SK-N-SH (cell line): Measurements from ENCODE around the gene DOCK10. TPM values are rescaled to one million over a fixed set of nuclear protein-coding genes. Genes with fewer than 3 reads are reported as not detected.

Source experiments
- CTCF ChIA-PET: fragments of 300-600, 350-600 bp; formaldehyde crosslinking; extraction: SDS; loops from one replicate; lab custom pipeline; 2021; lab: Yijun Ruan, JAX
- POLR2A ChIA-PET: fragments of 350-600 bp; sonication (Branson Sonifier 250); formaldehyde crosslinking; extraction: SDS; loops from one replicate; lab custom pipeline; 2020; ENCODE audit warnings: antibody characterized with exemption, inconsistent platforms; lab: Yijun Ruan, JAX
- DNase-seq: peaks from one replicate; pipeline ENCODE4 v3.0.0; 2012
- H2AFZ ChIP-seq: fragments of 200-600 bp; sonication (generic); 2 replicates; pipeline ENCODE4 v1.8.1; 2016; ENCODE audit warnings: antibody characterized with exemption, mild to moderate bottlenecking, low read depth
- H3F3A ChIP-seq: fragments of 200-600 bp; sonication (generic); replicated peaks from 2 replicates; pipeline ENCODE3; 2016; ENCODE audit warnings: antibody characterized with exemption, mild to moderate bottlenecking; ENCODE audit not compliant: insufficient read depth
- H3K27ac ChIP-seq, 2 experiments: fragments of 200-500 bp in 1 of 2; fragments of 200-600 bp in 1 of 2; sonication (Bioruptor generic) in 1 of 2; sonication (generic), shearing (Covaris generic) in 1 of 2; 2 replicates each; pipeline versions ENCODE4 v1.5.1 to v1.6.1; 2014 to 2016; ENCODE audit warnings: low read depth in 2 of 2, inconsistent platforms in 1 of 2, low read length in 1 of 2, mild to moderate bottlenecking in 1 of 2, mixed read lengths in 1 of 2
- H3K27me3 ChIP-seq: fragments of 200-600 bp; sonication (generic), shearing (Covaris generic); 2 replicates; pipeline ENCODE4 v1.6.1; 2016; ENCODE audit warnings: mixed run types; ENCODE audit not compliant: insufficient read depth
- H3K36me3 ChIP-seq, 2 experiments: fragments of 200-500 bp in 1 of 2; fragments of 200-600 bp in 1 of 2; sonication (Bioruptor generic) in 1 of 2; sonication (generic) in 1 of 2; replicated peaks in 1 of 2; 2 replicates each; pipeline versions ENCODE3 to v1.5.1; 2014 to 2016; ENCODE audit warnings: low read length in 1 of 2, mild to moderate bottlenecking in 1 of 2; ENCODE audit not compliant: insufficient read depth in 2 of 2, control insufficient read depth in 1 of 2
- H3K4me1 ChIP-seq, 2 experiments: fragments of 200-500 bp in 1 of 2; fragments of 200-600 bp in 1 of 2; sonication (Bioruptor generic) in 1 of 2; sonication (generic), shearing (Covaris generic) in 1 of 2; 2 replicates each; pipeline versions ENCODE4 v1.5.1 to v1.6.1; 2014 to 2016; ENCODE audit warnings: low read depth in 1 of 2, low read length in 1 of 2, mixed run types in 1 of 2; ENCODE audit not compliant: insufficient read depth in 2 of 2, control insufficient read depth in 1 of 2
- H3K4me2 ChIP-seq: fragments of 200-600 bp; sonication (generic), shearing (Covaris generic); 2 replicates; pipeline ENCODE4 v1.6.1; 2017; ENCODE audit warnings: mixed run types
- H3K4me3 ChIP-seq, 2 experiments: fragments of 200-500 bp in 1 of 2; fragments of 200-600 bp in 1 of 2; sonication (Bioruptor generic) in 1 of 2; sonication (generic), shearing (Covaris generic) in 1 of 2; 2 replicates each; pipeline versions ENCODE4 v1.5.1 to v1.8.1; 2014 to 2016; ENCODE audit warnings: low read depth in 2 of 2, inconsistent platforms in 1 of 2, low read length in 1 of 2, mild to moderate bottlenecking in 1 of 2, mixed read lengths in 1 of 2, moderate library complexity in 1 of 2
- H3K79me2 ChIP-seq: fragments of 200-600 bp; sonication (generic); 2 replicates; pipeline ENCODE4 v1.8.1; 2017; ENCODE audit warnings: mild to moderate bottlenecking; ENCODE audit not compliant: insufficient read depth
- H3K9ac ChIP-seq: fragments of 200-600 bp; sonication (generic); 2 replicates; pipeline ENCODE4 v1.6.1; 2017; ENCODE audit warnings: mixed run types
- H3K9me2 ChIP-seq: fragments of 200-600 bp; sonication (generic); 2 replicates; pipeline ENCODE4 v1.6.1; 2017; ENCODE audit warnings: mixed run types
- H3K9me3 ChIP-seq: fragments of 200-600 bp; sonication (generic); 2 replicates; pipeline ENCODE4 v1.6.1; 2017; ENCODE audit warnings: mixed run types, mild to moderate bottlenecking, moderate library complexity
- H4K20me1 ChIP-seq: fragments of 200-600 bp; sonication (generic); 2 replicates; pipeline ENCODE4 v1.6.1; 2017; ENCODE audit warnings: mild to moderate bottlenecking, mixed run types; ENCODE audit not compliant: insufficient read depth
- EP300 ChIP-seq, 2 experiments: IDR thresholded peaks; 2 replicates each; pipeline versions ENCODE4 v1.4.0 to v1.6.1; 2012; ENCODE audit warnings: borderline replicate concordance in 1 of 2, low read depth in 1 of 2, low read length in 1 of 2
- EZH2phosphoT487 ChIP-seq: fragments of 200-600 bp; sonication (generic); IDR thresholded peaks from 2 replicates; pipeline ENCODE4 v1.6.1; 2017; ENCODE audit warnings: low read depth, mixed run types, mild to moderate bottlenecking, antibody characterized with exemption, moderate library complexity, borderline replicate concordance
- FOSL2 ChIP-seq: IDR thresholded peaks from 2 replicates; pipeline ENCODE4 v1.4.0; 2012; ENCODE audit warnings: low read depth, mild to moderate bottlenecking, moderate library complexity, borderline replicate concordance
- FOXJ3 ChIP-seq: sonication (generic); formaldehyde crosslinking; IDR thresholded peaks from 2 replicates; pipeline ENCODE4 v1.5.1; 2020; ENCODE audit warnings: mild to moderate bottlenecking, missing genetic modification reagents
- FOXM1 ChIP-seq: IDR thresholded peaks from 2 replicates; pipeline ENCODE4 v1.4.0; 2012; ENCODE audit warnings: low read depth, mild to moderate bottlenecking
- JUND ChIP-seq: IDR thresholded peaks from 2 replicates; pipeline ENCODE4 v1.4.0; 2012
- MAX ChIP-seq: IDR thresholded peaks from 2 replicates; pipeline ENCODE4 v1.4.0; 2012; ENCODE audit warnings: low read depth
- MEF2A ChIP-seq: IDR thresholded peaks from 2 replicates; pipeline ENCODE4 v1.4.0; 2012; ENCODE audit warnings: low read depth, borderline replicate concordance
- MXI1 ChIP-seq: IDR thresholded peaks from 2 replicates; pipeline ENCODE4 v1.6.1; 2012; ENCODE audit warnings: mild to moderate bottlenecking, low read depth, low read length, improper control_type of control experiment
- PBX3 ChIP-seq: IDR thresholded peaks from 2 replicates; pipeline ENCODE4; 2012
- POLR2AphosphoS5 ChIP-seq: IDR thresholded peaks from 2 replicates; pipeline ENCODE4 v1.6.1; 2012; ENCODE audit warnings: low read depth, low read length
- RAD21 ChIP-seq: IDR thresholded peaks from 2 replicates; pipeline ENCODE4 v1.6.1; 2012; ENCODE audit warnings: mild to moderate bottlenecking, low read length
- RCOR1 ChIP-seq: fragments of 150-350 bp; IDR thresholded peaks from 2 replicates; pipeline ENCODE4 v1.6.1; 2017; ENCODE audit warnings: antibody characterized with exemption, low read length
- RFX5 ChIP-seq: IDR thresholded peaks from 2 replicates; pipeline ENCODE4 v1.6.1; 2012; ENCODE audit warnings: mild to moderate bottlenecking, improper control_type of control experiment, low read length
- SIN3A ChIP-seq: IDR thresholded peaks from 2 replicates; pipeline ENCODE4 v1.6.1; 2012; ENCODE audit warnings: low read depth, mild to moderate bottlenecking, low read length, moderate library complexity, borderline replicate concordance
- TEAD4 ChIP-seq: IDR thresholded peaks from 2 replicates; pipeline ENCODE4 v1.4.0; 2012; ENCODE audit warnings: mild to moderate bottlenecking, borderline replicate concordance; ENCODE audit not compliant: insufficient read depth
- WGBS: methylation state at CpG from one replicate; pipeline ENCODE4 v1.1.6; 2017; ENCODE audit warnings: low lambda C conversion rate; 5-methylcytosine and 5-hydroxymethylcytosine counted together
- polyA plus RNA-seq, 3 experiments: library from polyadenylated mRNA; depleted of rRNA; stranded (reverse); fragments of >200 nt; gene quantifications; 2 replicates each; pipeline ENCODE4 v1.2.3, GENCODE V29; 2012
- TF ChIP-seq, protein P1 (sequence below): IDR thresholded peaks from 2 replicates; pipeline ENCODE4 v1.6.1; 2012; ENCODE audit warnings: mild to moderate bottlenecking, low read depth, low read length, moderate library complexity
- TF ChIP-seq, protein P2 (sequence below): fragments of 200-600 bp; sonication (generic); IDR thresholded peaks from 2 replicates; pipeline ENCODE4 v1.6.1; 2017; ENCODE audit warnings: antibody characterized with exemption, mild to moderate bottlenecking, moderate library complexity
- TF ChIP-seq, protein P3 (sequence below): fragments of 150-350 bp; IDR thresholded peaks from 2 replicates; pipeline ENCODE4 v1.6.1; 2017; ENCODE audit warnings: antibody characterized with exemption, low read length, low read depth, borderline replicate concordance

The DOCK10 gene
- polyA plus RNA-seq, 1 of the 3 experiments (the other 2 are of a cell fraction) = 24.1 TPM

- TF ChIP-seq, protein P1, sequence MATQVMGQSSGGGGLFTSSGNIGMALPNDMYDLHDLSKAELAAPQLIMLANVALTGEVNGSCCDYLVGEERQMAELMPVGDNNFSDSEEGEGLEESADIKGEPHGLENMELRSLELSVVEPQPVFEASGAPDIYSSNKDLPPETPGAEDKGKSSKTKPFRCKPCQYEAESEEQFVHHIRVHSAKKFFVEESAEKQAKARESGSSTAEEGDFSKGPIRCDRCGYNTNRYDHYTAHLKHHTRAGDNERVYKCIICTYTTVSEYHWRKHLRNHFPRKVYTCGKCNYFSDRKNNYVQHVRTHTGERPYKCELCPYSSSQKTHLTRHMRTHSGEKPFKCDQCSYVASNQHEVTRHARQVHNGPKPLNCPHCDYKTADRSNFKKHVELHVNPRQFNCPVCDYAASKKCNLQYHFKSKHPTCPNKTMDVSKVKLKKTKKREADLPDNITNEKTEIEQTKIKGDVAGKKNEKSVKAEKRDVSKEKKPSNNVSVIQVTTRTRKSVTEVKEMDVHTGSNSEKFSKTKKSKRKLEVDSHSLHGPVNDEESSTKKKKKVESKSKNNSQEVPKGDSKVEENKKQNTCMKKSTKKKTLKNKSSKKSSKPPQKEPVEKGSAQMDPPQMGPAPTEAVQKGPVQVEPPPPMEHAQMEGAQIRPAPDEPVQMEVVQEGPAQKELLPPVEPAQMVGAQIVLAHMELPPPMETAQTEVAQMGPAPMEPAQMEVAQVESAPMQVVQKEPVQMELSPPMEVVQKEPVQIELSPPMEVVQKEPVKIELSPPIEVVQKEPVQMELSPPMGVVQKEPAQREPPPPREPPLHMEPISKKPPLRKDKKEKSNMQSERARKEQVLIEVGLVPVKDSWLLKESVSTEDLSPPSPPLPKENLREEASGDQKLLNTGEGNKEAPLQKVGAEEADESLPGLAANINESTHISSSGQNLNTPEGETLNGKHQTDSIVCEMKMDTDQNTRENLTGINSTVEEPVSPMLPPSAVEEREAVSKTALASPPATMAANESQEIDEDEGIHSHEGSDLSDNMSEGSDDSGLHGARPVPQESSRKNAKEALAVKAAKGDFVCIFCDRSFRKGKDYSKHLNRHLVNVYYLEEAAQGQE = no peak
- no peak for TF ChIP-seq JUND
- TF ChIP-seq FOXM1 = no peak
- TF ChIP-seq, protein P2, sequence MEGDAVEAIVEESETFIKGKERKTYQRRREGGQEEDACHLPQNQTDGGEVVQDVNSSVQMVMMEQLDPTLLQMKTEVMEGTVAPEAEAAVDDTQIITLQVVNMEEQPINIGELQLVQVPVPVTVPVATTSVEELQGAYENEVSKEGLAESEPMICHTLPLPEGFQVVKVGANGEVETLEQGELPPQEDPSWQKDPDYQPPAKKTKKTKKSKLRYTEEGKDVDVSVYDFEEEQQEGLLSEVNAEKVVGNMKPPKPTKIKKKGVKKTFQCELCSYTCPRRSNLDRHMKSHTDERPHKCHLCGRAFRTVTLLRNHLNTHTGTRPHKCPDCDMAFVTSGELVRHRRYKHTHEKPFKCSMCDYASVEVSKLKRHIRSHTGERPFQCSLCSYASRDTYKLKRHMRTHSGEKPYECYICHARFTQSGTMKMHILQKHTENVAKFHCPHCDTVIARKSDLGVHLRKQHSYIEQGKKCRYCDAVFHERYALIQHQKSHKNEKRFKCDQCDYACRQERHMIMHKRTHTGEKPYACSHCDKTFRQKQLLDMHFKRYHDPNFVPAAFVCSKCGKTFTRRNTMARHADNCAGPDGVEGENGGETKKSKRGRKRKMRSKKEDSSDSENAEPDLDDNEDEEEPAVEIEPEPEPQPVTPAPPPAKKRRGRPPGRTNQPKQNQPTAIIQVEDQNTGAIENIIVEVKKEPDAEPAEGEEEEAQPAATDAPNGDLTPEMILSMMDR = no peak
- TF ChIP-seq, protein P3, sequence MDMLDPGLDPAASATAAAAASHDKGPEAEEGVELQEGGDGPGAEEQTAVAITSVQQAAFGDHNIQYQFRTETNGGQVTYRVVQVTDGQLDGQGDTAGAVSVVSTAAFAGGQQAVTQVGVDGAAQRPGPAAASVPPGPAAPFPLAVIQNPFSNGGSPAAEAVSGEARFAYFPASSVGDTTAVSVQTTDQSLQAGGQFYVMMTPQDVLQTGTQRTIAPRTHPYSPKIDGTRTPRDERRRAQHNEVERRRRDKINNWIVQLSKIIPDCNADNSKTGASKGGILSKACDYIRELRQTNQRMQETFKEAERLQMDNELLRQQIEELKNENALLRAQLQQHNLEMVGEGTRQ = no peak
- TF ChIP-seq EZH2phosphoT487 = no peak
- no peak for TF ChIP-seq RAD21
- TF ChIP-seq PBX3 = no peak
- no peak for TF ChIP-seq RFX5
- no peak for TF ChIP-seq FOXJ3 (CRISPR knock-in tag)
- TF ChIP-seq EP300 (IDR thresholded peaks at IDR 0.05; ENCODE audit: borderline replicate concordance in 1 of 2, low read depth in 1 of 2, low read length in 1 of 2) = no peak
- TF ChIP-seq RCOR1 = no peak
- TF ChIP-seq FOSL2 = no peak
- no peak for TF ChIP-seq MEF2A
- no peak for TF ChIP-seq MXI1
- no peak for TF ChIP-seq POLR2AphosphoS5
- TF ChIP-seq MAX = no peak
- no peak for TF ChIP-seq TEAD4
- TF ChIP-seq SIN3A = no peak
- ChIA-PET CTCF (no interaction called here), POLR2A (no interaction called here)
- 95% methylated on average over 3 of the region's 3 CpGs for WGBS
- peaks cover 2% of the 10 kb centered on the region for H3F3A ChIP-seq
- no peaks in the 10 kb centered on the region for H3K4me1 ChIP-seq
- H4K20me1 ChIP-seq = no peaks in the 10 kb centered on the region
- no peak overlapping the region for H3K4me2 ChIP-seq
- no peaks in the 10 kb centered on the region for H3K27me3 ChIP-seq
- no peak overlapping the region for H3K4me3 ChIP-seq
- H3K79me2 ChIP-seq = no peaks in the 10 kb centered on the region
- H3K9me2 ChIP-seq = no peaks in the 10 kb centered on the region
- no peak overlapping the region for H3K27ac ChIP-seq
- no peak overlapping the region for H3K9ac ChIP-seq
- no peak for DNase-seq
- H2AFZ ChIP-seq = no peak overlapping the region
- no peaks in the 10 kb centered on the region for H3K9me3 ChIP-seq
- H3K36me3 ChIP-seq = no peaks in the 10 kb centered on the region
These were observed 41.0 kb upstream of the DOCK10 start for GRCh38 chr2:225083276-225083675.
